T-helper 2 cell treated with Interferon-gamma antibody and Interleukin-4, amounts not matched to agents 100 ng/mL and 5 ng/mL, for 36 hours (primary cell): Measurements from ENCODE around the gene WWP2. TPM values are rescaled to one million over a fixed set of nuclear protein-coding genes. Genes with fewer than 3 reads are reported as not detected.
"Not testable (repeated sequence)": the region's sequence is repeated elsewhere in the genome, so short reads cannot be mapped to it uniquely, and the experiment has no call there.

Experiments used
- intact Hi-C: fragments of 100-400 bp; cut with micrococcal nuclease; formaldehyde crosslinking; loops from one replicate; pipeline ENCODE4 v1.15.1; 2023
- total RNA-seq: library from RNA; stranded (reverse); gene quantifications from 2 replicates; pipeline ENCODE4 v1.2.3, GENCODE V29; 2022

Gene WWP2
- total RNA-seq, 1 donor from 2014 or later = 73.2 TPM

- intact Hi-C loops = no loop called here
Measured at GRCh38 chr16:69830534-69831211, 68.5 kb downstream of the WWP2 start.

GRCh38 chr16:69831212-69832123, 69.3 kb downstream of the WWP2 start:
- intact Hi-C loops = no loop called here

GRCh38 chr16:69833357-69834282, 71.5 kb downstream of the WWP2 start:
- intact Hi-C loops = no loop called here

- intact Hi-C loops = no loop called here
Measured at GRCh38 chr16:69834807-69835466, 72.8 kb downstream of the WWP2 start.

DNA sequence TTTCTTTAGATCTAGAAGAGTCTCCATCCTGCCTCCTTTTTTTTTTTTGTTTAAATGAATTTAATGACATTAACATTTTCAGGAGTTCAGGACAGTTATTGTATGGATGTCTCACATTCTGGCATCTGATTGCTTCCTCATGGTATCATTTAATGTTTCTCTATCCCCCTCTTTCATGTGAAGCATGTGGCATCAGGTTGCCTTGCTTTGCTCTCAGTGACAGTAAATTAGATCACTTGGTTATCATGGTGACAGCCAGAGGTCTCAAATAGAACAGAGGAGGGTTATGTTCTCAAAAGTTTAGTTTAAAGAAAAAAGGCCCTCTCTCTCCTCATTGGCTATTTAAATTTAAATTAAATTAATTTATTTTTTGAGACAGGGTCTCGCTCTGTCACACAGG, 74.1 kb downstream of the WWP2 start:
- intact Hi-C loops = no loop called here

- intact Hi-C loops = no loop called here
Measured at GRCh38 chr16:69837380-69837779, 75.2 kb downstream of the WWP2 start.

GRCh38 chr16:69838489-69838888, 76.4 kb downstream of the WWP2 start:
- intact Hi-C loops = no loop called here

DNA sequence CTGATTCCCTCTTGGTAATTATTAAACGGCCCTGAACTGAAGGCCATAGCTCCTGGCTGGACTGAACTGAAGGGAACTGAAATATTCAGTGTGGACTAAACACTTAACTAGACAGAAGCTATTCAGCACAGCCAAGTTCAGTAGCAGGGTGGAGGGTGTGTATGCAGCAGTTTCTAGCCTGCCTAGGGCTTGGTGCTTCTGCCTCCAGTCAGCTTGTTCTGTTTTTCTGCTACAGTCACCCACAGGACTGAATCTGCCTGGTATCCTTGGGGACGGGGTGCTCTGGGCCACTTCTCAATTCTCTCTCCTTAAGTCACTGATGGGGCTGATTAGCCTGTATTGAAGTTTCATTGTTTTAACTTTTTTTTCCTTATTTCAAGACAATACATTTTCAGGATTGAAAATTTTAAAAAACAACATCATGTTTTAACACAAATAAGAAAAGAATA, 77.1 kb downstream of the WWP2 start:
- intact Hi-C loops = no loop called here

- intact Hi-C loops = no loop called here
Measured at GRCh38 chr16:69839798-69840409, 77.8 kb downstream of the WWP2 start.

DNA sequence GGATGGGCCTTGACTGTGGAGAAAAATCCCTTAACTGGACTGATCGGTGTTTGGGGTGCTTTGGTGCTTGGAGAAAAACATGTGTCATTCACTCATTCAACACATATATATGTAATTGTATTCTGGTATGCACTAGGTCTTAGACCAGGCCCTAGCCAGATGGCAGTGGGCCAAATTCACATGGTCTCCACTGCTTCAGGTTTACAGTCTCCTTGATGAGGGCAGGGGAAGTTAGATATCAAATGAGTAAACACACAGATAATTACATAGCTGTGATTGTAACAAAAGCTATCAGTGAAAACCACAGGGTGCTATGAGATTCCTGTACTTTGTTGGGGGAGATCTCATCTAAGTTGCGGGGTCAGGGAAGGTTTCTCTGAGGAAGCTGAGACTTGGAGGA, 78.8 kb downstream of the WWP2 start:
- intact Hi-C loops = no loop called here

DNA sequence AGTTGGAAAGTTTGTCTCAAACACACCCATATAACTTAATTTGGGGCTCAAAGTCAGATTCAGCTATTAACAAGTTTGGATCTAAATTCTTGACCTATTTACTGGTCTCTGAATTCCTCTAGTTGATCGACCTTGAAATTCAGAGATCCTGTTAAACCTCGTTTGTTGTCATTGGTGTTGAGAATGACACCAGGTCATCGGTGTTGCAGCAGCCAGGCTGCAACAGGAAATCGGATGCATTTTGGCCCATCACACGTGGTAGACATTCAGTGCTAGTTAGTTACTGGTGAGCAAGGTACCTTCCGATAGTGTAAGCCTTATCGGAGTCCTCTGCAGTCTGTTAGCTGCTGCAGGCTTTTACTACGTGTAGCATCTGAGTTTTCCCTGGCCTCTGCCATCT, 82.3 kb downstream of the WWP2 start:
- intact Hi-C loops = no loop called here

- intact Hi-C loops = no loop called here
Measured at GRCh38 chr16:69845181-69845580, 83.0 kb downstream of the WWP2 start.

DNA sequence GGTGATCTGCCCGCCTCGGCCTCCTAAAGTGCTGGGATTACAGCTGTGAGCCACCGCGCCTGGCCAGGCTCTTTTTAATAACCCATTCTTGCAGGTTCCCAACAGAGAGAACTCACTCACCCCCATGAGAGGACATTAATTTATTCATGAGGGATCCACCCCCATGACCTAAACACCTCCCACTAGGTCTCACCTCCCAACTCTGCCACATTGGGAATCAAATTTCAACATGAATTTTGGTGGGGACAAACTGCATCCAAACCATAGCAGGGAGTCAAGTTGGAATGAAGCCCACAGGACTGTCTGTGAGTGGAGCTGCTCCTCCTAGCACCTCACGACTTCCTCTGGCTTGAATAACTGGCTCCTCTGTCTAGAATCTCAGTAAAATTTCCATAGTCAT, 85.5 kb downstream of the WWP2 start:
- intact Hi-C loops = no loop called here

GRCh38 chr16:69848637-69849545, 86.8 kb downstream of the WWP2 start:
- intact Hi-C loops = no loop called here

GRCh38 chr16:69851491-69852240, 89.5 kb downstream of the WWP2 start:
- intact Hi-C loops = no loop called here

DNA sequence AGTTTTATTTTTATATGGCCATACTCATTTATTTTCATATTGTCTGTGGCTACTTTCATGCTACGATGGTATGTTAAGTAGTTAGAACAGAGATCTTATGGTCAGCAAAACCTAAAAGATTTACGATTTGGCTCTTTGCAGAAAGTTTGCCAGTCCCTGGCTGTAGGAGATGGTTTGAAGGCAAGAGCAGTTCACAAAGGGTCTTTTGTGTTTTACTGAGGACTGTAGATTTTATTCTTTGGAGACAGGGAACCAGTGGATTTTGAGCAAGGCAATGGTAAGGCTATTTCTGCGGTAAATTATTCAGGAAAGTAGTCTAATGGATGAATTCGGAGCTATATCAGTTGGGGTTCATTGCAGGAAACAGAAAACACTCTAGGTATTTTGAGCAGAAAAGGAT, 90.7 kb downstream of the WWP2 start:
- intact Hi-C loops = no loop called here

DNA sequence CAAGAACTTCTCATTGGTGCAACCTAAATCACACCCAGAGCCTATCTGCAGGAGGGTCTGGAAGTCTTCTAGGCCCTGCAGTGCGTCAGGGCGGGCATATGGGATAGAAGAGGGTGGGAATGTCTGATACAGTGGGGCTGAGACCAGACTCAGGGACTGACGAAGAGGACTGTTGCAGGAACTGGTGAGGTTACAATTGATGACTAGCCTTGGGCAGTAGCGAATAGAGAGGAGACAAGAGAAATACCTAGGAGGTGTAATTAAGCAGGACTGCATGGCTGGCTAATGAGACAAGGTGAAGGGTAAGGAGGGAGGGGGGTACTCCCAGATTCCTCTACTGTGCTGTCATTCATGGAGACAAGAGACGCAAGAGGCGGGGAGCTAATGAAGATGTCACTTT, 91.3 kb downstream of the WWP2 start:
- intact Hi-C loops = no loop called here

GRCh38 chr16:69854776-69855175, 92.6 kb downstream of the WWP2 start:
- intact Hi-C loops = not testable (repeated sequence)

DNA sequence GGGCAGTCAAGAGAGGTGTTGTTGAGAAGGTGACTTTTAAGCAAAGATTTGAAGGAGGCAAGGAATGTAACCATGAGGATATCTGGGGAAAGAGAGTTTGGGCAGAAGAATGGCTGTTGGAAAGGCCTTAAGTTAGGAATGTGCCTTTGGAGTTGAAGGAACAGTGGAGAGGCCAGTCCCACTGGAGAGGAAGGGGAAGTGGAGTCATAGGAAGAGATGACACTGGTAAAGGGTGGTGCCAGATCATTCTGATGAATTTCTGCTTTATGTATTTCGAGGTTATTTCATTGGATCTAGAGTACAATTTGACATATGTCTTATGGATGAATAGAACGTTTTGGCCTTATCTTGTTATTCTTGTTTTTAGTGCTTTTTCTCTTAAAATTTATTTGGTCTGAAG, 93.5 kb downstream of the WWP2 start:
- intact Hi-C loops = no loop called here
